HEK293T (cell line): ENCODE results near the gene PERM1.

Experiments
- CTCF ChIA-PET: fragments of 350-600 bp; formaldehyde crosslinking; extraction: SDS; loops from one replicate; lab custom pipeline; 2021; ENCODE audit warnings: antibody characterized with exemption, inconsistent platforms; lab: Yijun Ruan, JAX
- POLR2A ChIA-PET: fragments of 350-600 bp; formaldehyde crosslinking; extraction: SDS; loops from one replicate; lab custom pipeline; 2020; ENCODE audit warnings: antibody characterized with exemption, inconsistent platforms; lab: Yijun Ruan, JAX
- DNase-seq: peaks from one replicate; pipeline ENCODE4 v3.0.0; 2012; ENCODE audit warnings: mixed read lengths; ENCODE audit errors: extremely low spot score
- ARNT ChIP-seq: fragments of 450-650 bp; IDR thresholded peaks from 2 replicates; pipeline ENCODE4 v1.6.1; 2017; ENCODE audit warnings: mild to moderate bottlenecking
- BHLHE40 ChIP-seq: fragments of 450-650 bp; IDR thresholded peaks from 2 replicates; pipeline ENCODE4 v1.6.1; 2016; ENCODE audit warnings: mild to moderate bottlenecking, moderate library complexity, borderline replicate concordance
- CTBP1 ChIP-seq: fragments of 450-650 bp; IDR thresholded peaks from 2 replicates; pipeline ENCODE4 v1.6.1; 2016; ENCODE audit warnings: borderline replicate concordance
- ELF4 ChIP-seq: fragments of 450-650 bp; IDR thresholded peaks from 2 replicates; pipeline ENCODE4 v1.6.1; 2017; ENCODE audit warnings: antibody characterized with exemption
- FOXA1 ChIP-seq: fragments of 450-650 bp; IDR thresholded peaks from 2 replicates; pipeline ENCODE4 v1.6.1; 2016; ENCODE audit warnings: mild to moderate bottlenecking
- FOXK2 ChIP-seq: fragments of 450-650 bp; IDR thresholded peaks from 2 replicates; pipeline ENCODE4 v1.6.1; 2016; ENCODE audit warnings: mild to moderate bottlenecking
- FOXM1 ChIP-seq: fragments of 450-650 bp; IDR thresholded peaks from 2 replicates; pipeline ENCODE4 v1.6.1; 2017; ENCODE audit warnings: mild to moderate bottlenecking, borderline replicate concordance
- HDGF ChIP-seq: fragments of 450-650 bp; IDR thresholded peaks from 2 replicates; pipeline ENCODE4 v1.6.1; 2017; ENCODE audit warnings: antibody characterized with exemption, borderline replicate concordance
- L3MBTL2 ChIP-seq: fragments of 450-650 bp; conservative IDR thresholded peaks from 2 replicates; pipeline ENCODE4 v1.6.1; 2016; ENCODE audit warnings: mild to moderate bottlenecking
- LEF1 ChIP-seq: fragments of 450-650 bp; IDR thresholded peaks from 2 replicates; pipeline ENCODE4 v1.6.1; 2017; ENCODE audit warnings: mild to moderate bottlenecking, borderline replicate concordance
- NFRKB ChIP-seq: fragments of 450-650 bp; IDR thresholded peaks from 2 replicates; pipeline ENCODE4 v1.6.1; 2016; ENCODE audit warnings: mild to moderate bottlenecking, moderate library complexity
- SP1 ChIP-seq: fragments of 450-650 bp; IDR thresholded peaks from 2 replicates; pipeline ENCODE4 v1.6.1; 2017
- SUZ12 ChIP-seq: fragments of 450-650 bp; IDR thresholded peaks from 2 replicates; pipeline ENCODE4 v1.6.1; 2016; ENCODE audit warnings: mild to moderate bottlenecking
- TARDBP ChIP-seq: fragments of 450-650 bp; IDR thresholded peaks from 2 replicates; pipeline ENCODE4 v1.6.1; 2016
- ZNF384 ChIP-seq: fragments of 450-650 bp; IDR thresholded peaks from 2 replicates; pipeline ENCODE4 v1.6.1; 2016
- TF ChIP-seq, protein P1 (sequence below): fragments of 450-650 bp; IDR thresholded peaks from 2 replicates; pipeline ENCODE4 v1.6.1; 2016

The PERM1 gene

DNA sequence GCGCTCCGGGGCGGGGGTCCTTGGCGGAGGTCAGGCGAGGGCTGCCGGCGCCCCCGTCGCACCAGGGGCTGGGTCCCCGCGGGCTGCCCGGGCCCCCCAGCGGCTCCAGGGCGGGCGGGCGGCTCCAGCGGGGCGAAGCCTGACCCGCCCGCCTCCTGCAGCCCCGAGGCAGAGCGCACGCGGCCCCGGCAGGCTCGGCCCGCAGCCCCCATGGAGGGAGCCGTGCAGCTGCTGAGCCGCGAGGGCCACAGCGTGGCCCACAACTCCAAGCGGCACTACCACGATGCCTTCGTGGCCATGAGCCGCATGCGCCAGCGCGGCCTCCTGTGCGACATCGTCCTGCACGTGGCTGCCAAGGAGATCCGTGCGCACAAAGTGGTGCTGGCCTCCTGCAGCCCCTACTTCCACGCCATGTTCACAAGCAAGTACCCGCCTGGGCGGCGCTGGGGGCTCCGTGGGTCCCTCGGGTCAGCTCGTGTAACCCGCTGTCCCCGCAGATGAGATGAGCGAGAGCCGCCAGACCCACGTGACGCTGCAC is 20.7 kb downstream of the PERM1 start:
- POLR2A ChIA-PET = interaction anchor here (1.2 kb wide), 1 partner anchor 17 kb away, joined by 4 read pairs; no protein-coding TSS in a partner anchor
- peak; percentile 46 for DNase-seq
- CTCF ChIA-PET = no interaction called here
- TF ChIP-seq CTBP1 (no peak), HDGF (no peak), LEF1 (no peak), L3MBTL2 (peak; percentile 87), FOXM1 (no peak), SP1 (no peak), ARNT (no peak)

DNA sequence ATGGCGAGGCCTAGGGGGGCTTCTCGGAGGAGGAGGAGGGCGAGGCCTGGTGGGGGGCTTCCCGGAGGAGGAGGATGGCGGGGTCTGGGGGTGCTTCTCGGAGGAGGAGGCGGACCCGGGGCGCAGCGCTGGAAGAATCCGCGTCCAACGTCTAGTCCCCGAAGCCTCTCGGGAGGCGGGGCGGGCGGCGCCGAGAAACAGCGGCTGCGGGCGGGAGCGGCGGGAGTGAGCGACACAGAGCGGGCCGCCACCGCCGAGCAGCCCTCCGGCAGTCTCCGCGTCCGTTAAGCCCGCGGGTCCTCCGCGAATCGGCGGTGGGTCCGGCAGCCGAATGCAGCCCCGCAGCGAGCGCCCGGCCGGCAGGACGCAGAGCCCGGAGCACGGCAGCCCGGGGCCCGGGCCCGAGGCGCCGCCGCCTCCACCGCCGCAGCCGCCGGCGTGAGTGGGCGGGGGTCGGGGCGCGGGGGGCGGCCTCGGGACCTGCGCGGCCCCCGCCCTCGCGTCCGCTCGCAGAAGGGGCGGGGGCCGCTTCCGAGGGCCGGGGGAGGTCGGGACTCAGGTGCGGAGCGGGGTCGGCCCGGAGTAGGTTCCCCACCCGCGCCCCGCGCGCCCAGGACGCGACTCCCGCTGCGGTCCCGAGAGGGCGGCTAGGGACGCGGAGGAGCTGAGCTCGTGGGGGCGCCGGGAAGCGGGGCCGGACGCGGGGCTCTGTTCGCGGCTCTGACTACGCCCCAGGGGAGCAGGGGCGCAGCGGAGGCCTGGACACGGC is 21.3 kb downstream of the PERM1 start, which contains the start of gene KLHL17:
KLHL17 (plus strand) TSS at position 222 of the 769 bp plus-strand sequence; CDS start at position 332, 110 bp downstream.
- DNase-seq = peak; percentile 82
- ChIA-PET POLR2A (interaction anchor here (1.2 kb wide), 1 partner anchor 16 kb away, joined by 4 read pairs; no protein-coding TSS in a partner anchor), CTCF (no interaction called here)
- TF ChIP-seq FOXM1 (peak; percentile 90), LEF1 (no peak; the same call in 1 of the 2 replicates)

DNA sequence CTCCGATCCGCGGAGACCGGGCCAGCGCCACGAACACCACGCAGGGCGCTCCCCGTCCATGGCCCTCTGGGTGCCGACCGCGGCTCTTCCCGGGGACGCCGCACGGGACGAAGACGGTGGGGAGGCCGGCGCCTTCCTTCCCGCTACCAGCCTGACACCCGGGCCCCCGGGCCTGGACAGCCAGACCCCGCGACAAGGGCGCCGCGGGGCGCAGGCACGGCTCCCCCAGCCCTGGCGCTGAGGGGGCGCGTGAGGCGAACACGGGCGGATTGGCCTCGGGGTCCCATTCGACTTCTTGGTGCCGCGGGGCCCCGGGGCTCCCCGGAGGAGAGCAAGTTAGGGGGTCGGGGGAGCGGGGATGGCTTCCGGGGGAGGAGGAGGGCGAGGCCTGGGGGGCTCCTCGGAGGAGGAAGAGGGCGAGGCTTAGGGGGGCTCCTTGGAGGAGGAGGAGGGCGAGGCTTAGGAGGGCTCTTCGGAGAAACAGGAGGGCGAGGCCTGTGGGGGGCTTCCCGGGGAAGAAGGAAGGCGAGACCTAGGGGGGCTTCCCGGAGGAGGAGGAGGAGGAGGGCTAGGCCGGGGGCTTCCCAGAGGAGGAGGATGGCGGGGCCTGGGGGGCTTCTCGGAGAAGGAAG is 22.0 kb downstream of the PERM1 start:
- TF ChIP-seq SP1 (no peak), FOXM1 (no peak), ARNT (no peak), CTBP1 (no peak), LEF1 (no peak), L3MBTL2 (no peak), HDGF (no peak), TARDBP (no peak), SUZ12 (no peak), FOXA1 (no peak), NFRKB (no peak), FOXK2 (no peak), ZNF384 (no peak), BHLHE40 (no peak)
- TF ChIP-seq, protein P1, sequence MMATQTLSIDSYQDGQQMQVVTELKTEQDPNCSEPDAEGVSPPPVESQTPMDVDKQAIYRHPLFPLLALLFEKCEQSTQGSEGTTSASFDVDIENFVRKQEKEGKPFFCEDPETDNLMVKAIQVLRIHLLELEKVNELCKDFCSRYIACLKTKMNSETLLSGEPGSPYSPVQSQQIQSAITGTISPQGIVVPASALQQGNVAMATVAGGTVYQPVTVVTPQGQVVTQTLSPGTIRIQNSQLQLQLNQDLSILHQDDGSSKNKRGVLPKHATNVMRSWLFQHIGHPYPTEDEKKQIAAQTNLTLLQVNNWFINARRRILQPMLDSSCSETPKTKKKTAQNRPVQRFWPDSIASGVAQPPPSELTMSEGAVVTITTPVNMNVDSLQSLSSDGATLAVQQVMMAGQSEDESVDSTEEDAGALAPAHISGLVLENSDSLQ = no peak
- no peak for DNase-seq
- ChIA-PET POLR2A (interaction anchor here (0.8 to 1.8 kb wide), 5 partner anchors 16 to 38 kb away, joined by 3 to 7 read pairs (median 4); no protein-coding TSS in a partner anchor), CTCF (no interaction called here)

DNA sequence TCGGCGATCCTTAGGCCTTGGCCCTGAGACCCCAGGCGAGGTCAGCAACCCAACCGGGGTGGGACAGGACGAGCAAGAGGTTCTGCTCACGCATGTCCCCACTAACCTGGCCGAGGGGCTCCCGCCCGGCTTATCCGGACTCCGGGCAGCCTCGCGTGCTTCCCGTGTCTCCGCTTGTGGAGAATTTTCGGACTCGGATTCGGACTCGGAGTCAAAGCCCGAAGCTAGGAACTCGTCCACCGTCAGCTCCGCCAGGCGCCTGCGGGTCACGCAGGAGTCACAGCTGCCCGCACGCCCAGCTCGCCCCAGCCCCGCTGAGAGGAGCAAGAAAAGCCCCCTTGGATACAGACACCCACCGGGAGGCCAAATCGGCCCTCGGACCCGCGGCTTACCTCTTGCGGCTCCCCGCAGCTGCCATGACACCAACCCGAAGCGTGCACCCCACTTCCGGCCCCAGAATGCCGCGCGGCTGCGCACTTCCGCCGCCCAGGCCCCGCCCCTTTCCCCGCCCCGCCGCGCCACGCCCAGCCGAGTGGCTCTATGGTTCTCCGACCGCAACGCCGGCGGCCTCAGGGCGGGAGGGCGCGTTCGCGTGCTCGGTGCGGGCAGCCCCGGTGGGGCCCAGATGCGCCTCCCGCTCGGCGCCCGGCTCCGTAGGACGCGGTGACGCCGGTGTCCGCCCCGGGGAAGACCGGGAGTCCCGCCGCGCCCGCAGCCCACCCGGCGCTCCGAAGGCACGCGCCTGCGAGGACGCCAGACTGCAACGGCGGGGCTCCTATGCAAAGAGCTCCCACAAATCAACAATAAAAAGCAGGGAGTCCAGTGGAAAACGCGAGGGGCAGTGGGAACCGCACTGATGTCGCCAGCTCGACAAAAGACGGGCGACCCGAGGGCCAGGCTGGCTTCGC is 22.8 kb downstream of the PERM1 start, which contains the start of gene NOC2L:
NOC2L (minus strand) TSS at position 434 of the 908 bp plus-strand sequence; CDS start at position 418, 16 bp downstream.
- CTCF ChIA-PET = no interaction called here
- DNase-seq = peak; percentile 91
- POLR2A ChIA-PET = interaction anchor here (0.8 to 1.8 kb wide), 6 partner anchors 13 to 39 kb away, joined by 3 to 7 read pairs (median 4); no protein-coding TSS in a partner anchor
- no peak for TF ChIP-seq TARDBP
- peak; percentile 52 for TF ChIP-seq L3MBTL2
- peak; percentile 50; the same call in 1 of the 2 replicates for TF ChIP-seq ELF4
- TF ChIP-seq ARNT = no peak

DNA sequence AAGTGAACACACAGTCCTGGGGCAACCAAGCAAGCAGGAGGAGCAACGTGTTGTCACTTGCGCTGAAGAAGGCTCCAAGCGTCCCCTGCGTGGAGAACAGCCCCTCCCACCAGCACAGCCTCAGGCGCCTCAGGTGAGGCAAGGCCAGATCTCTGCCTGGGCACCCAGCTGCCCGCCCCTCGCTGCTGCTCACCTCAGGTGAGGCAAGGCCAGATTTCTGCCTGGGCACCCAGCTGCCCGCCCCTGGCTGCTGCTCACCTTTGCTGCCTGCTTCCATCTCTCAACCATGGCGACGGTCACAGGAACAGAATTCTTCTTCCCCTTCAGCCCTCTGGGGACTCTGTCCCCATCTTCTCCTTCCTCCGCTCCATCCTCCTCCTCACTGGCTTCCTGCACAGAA is 25.3 kb downstream of the PERM1 start:
- CTCF ChIA-PET = no interaction called here
- no peak for DNase-seq
- no peak for TF ChIP-seq ARNT
- TF ChIP-seq BHLHE40 = no peak
- TF ChIP-seq L3MBTL2 = no peak
- no peak for TF ChIP-seq SUZ12
- no peak for TF ChIP-seq ZNF384
- no peak for TF ChIP-seq FOXK2
- TF ChIP-seq TARDBP = no peak
- no peak for TF ChIP-seq FOXM1
- no peak for TF ChIP-seq ELF4
- TF ChIP-seq CTBP1 = no peak
- TF ChIP-seq FOXA1 = no peak
- no peak for TF ChIP-seq SP1
- no peak for TF ChIP-seq HDGF
- TF ChIP-seq, protein P1 = no peak
- TF ChIP-seq LEF1 = no peak
- no peak for TF ChIP-seq NFRKB
- POLR2A ChIA-PET = interaction anchor here (1.1 kb wide), 1 partner anchor 11 kb away, joined by 3 read pairs; no protein-coding TSS in a partner anchor
